ENCODE results near the gene PRR23E.

PRR23E gene

DNA sequence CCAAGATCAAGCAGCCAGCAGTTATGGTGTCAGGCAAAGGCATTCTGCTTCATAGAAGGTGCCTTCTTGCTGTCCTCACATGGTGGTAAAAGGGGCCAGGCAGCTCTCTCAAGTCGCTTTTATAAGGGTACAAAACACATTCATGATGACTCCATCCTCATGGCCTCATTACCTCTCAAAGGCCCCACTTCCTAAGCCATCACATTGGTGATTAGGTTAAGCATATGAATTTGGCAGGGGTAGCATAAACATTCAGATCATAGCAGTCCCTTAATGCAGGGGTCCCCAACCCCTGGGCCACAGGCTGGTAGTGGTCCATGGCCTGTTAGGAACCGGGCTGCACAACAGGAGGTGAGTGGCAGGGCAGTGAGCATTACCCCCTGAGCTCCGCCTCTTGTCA is 42.8 kb downstream of the PRR23E start:
- DNase-seq: no peak

DNA sequence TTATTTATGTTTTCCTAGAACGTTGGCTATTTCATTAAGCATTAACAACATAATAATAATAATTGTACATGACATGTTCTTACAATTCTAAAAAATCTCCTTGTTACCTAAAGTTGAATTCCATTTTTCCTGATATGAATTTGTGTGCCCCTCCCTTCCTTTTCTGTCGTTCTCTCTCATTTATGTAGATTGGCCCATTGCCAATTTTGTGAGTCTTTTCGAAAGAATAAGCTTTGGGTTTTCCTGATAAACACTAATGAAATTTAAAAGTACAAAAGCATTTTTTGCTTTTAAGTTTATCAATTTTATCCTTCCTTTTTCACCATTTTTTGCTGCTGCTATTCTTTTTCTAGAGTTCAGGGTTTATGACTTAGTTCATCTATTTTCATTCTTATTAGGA is 44.9 kb downstream of the PRR23E start:
- DNase-seq: no peak

DNA sequence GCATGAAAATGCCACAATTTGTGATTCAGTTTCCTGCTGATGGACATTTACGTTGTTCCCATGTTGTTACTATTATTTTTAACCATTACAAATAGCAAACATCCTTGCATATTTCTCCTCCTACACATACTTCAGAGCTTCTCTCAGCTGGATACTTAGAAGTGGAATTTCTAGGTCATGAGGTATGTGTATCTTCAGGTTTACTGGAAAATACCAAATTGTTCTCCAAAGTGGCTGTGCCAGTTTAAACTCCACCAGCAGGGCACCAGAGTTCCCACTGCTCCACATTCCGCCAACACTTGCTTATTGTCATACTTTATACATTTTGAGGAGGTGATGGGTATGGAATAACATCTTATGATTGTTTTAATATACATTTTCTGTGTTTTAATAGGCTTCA is 45.7 kb downstream of the PRR23E start:
- no peak for DNase-seq

DNA sequence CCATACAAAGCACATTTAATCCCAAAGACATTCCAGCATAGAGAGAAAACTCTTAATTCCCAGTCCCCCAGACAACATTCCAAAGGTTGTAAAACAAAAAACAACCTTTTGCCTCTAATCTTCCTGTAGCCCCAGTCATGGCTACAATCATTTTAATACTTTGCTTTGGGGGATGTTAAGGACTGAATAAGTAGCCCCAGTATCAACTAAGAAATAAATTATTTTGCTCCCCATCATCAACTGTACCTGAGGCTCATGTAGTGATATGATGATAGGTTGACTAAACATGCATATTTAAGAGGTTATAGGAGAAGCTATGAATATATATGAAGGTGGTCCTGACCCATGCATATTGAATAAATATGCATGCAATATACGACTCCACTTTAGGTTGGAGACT is 54.4 kb downstream of the PRR23E start:
- DNase-seq: no peak
